WTC11 (cell line): Measurements from ENCODE around the gene TRIM44. TPM values are rescaled to one million over a fixed set of nuclear protein-coding genes. Genes with fewer than 3 reads are reported as not detected.

Experiments
- ATAC-seq: fragments of 200-7000 bp; cut with Tn5 transposase; 2 replicates; pipeline ENCODE4 v1.10.0; 2021; ENCODE audit warnings: mild to moderate bottlenecking, moderate library complexity
- CTCF ChIA-PET: fragments of 300-600 bp; sonication (Branson Sonifier 250); formaldehyde crosslinking; loops from one replicate; lab custom pipeline; 2021; ENCODE audit warnings: antibody characterized with exemption; lab: Charles Lee
- POLR2A ChIA-PET: fragments of 350-600 bp; sonication (Branson Sonifier 250); formaldehyde crosslinking; loops from one replicate; lab custom pipeline; 2021; ENCODE audit warnings: antibody characterized with exemption; lab: Charles Lee
- DNase-seq: peaks from one replicate; pipeline ENCODE4 v3.0.0; 2021; ENCODE audit warnings: low spot score
- H3K27ac Mint-ChIP-seq: 2 replicates; pipeline ENCODE4 v1.8.0; 2021; ENCODE audit warnings: mixed read lengths
- H3K27me3 Mint-ChIP-seq: 2 replicates; pipeline ENCODE4 v1.8.0; 2021; ENCODE audit warnings: low read depth, mild to moderate bottlenecking, moderate library complexity, mixed read lengths
- H3K36me3 Mint-ChIP-seq: 2 replicates; pipeline ENCODE4 v1.8.0; 2021; ENCODE audit warnings: mixed read lengths
- H3K4me1 Mint-ChIP-seq: 2 replicates; pipeline ENCODE4 v1.8.0; 2022; ENCODE audit warnings: mixed read lengths
- H3K4me3 Mint-ChIP-seq: 2 replicates; pipeline ENCODE4 v1.8.0; 2021; ENCODE audit warnings: mild to moderate bottlenecking, moderate library complexity, mixed read lengths
- H3K9me3 Mint-ChIP-seq: 2 replicates; pipeline ENCODE4 v1.8.0; 2021; ENCODE audit warnings: mixed read lengths
- AR ChIP-seq: fragments of 250-450 bp; sonication (Bioruptor Pico); IDR thresholded peaks from 2 replicates; pipeline ENCODE4 v1.9.0; 2021; ENCODE audit warnings: mild to moderate bottlenecking
- ATF2 ChIP-seq: sonication (generic); formaldehyde crosslinking; IDR thresholded peaks from 2 replicates; pipeline ENCODE4 v1.8.1; 2022; ENCODE audit warnings: low read depth, missing genetic modification reagents, borderline replicate concordance
- ATF3 ChIP-seq: sonication (generic); formaldehyde crosslinking; conservative IDR thresholded peaks from 2 replicates; pipeline ENCODE4 v1.8.1; 2022; ENCODE audit warnings: mild to moderate bottlenecking, missing genetic modification reagents
- CBFB ChIP-seq: sonication (generic); formaldehyde crosslinking; IDR thresholded peaks from 2 replicates; pipeline ENCODE4 v1.8.1; 2022; ENCODE audit warnings: mild to moderate bottlenecking, low read depth, missing genetic modification reagents
- CDX4 ChIP-seq: fragments of 250-450 bp; sonication (Bioruptor Pico); IDR thresholded peaks from 2 replicates; pipeline ENCODE4 v1.9.0; 2021; ENCODE audit warnings: moderate library complexity, mild to moderate bottlenecking, inconsistent platforms, borderline replicate concordance
- CTCF ChIP-seq: fragments of 200-600 bp; IDR thresholded peaks from 2 replicates; pipeline ENCODE4 v1.8.0; 2022; ENCODE audit warnings: antibody characterized with exemption
- FOXK1 ChIP-seq: sonication (generic); formaldehyde crosslinking; IDR thresholded peaks from 2 replicates; pipeline ENCODE4 v1.8.0; 2022; ENCODE audit warnings: mild to moderate bottlenecking, moderate library complexity, missing genetic modification reagents
- FOXP4 ChIP-seq: sonication (generic); formaldehyde crosslinking; IDR thresholded peaks from 2 replicates; pipeline ENCODE4 v1.8.0; 2022; ENCODE audit warnings: mild to moderate bottlenecking, missing genetic modification reagents
- GABPB1 ChIP-seq: sonication (generic); formaldehyde crosslinking; IDR thresholded peaks from 2 replicates; pipeline ENCODE4 v1.8.1; 2023; ENCODE audit warnings: mild to moderate bottlenecking, missing genetic modification reagents
- GTF2I ChIP-seq: fragments of 250-450 bp; sonication (Bioruptor Pico); conservative IDR thresholded peaks from 2 replicates; pipeline ENCODE4 v1.4.0; 2021; ENCODE audit warnings: mild to moderate bottlenecking
- JUN ChIP-seq: sonication (generic); formaldehyde crosslinking; IDR thresholded peaks from 2 replicates; pipeline ENCODE4 v1.8.0; 2023; ENCODE audit warnings: mild to moderate bottlenecking, missing genetic modification reagents
- TEAD1 ChIP-seq: sonication (generic); formaldehyde crosslinking; IDR thresholded peaks from 2 replicates; pipeline ENCODE4 v1.8.0; 2022; ENCODE audit warnings: mild to moderate bottlenecking, missing genetic modification reagents
- USF2 ChIP-seq: sonication (generic); formaldehyde crosslinking; IDR thresholded peaks from 2 replicates; pipeline ENCODE4 v1.8.1; 2023; ENCODE audit warnings: mild to moderate bottlenecking, missing genetic modification reagents, moderate library complexity
- ZBTB21 ChIP-seq: sonication (generic); formaldehyde crosslinking; IDR thresholded peaks from 2 replicates; pipeline ENCODE4 v1.8.1; 2023; ENCODE audit warnings: mild to moderate bottlenecking, missing genetic modification reagents, borderline replicate concordance
- ZBTB43 ChIP-seq: sonication (generic); formaldehyde crosslinking; IDR thresholded peaks from 2 replicates; pipeline ENCODE4 v1.8.1; 2023; ENCODE audit warnings: mild to moderate bottlenecking, missing genetic modification reagents
- ZNF121 ChIP-seq: sonication (generic); formaldehyde crosslinking; IDR thresholded peaks from 2 replicates; pipeline ENCODE4 v1.8.0; 2023; ENCODE audit warnings: missing genetic modification reagents
- ZNF219 ChIP-seq: sonication (generic); formaldehyde crosslinking; IDR thresholded peaks from 2 replicates; pipeline ENCODE4 v1.8.0; 2023; ENCODE audit warnings: missing genetic modification reagents, mild to moderate bottlenecking, borderline replicate concordance
- ZNF263 ChIP-seq: sonication (generic); formaldehyde crosslinking; IDR thresholded peaks from 2 replicates; pipeline ENCODE4 v1.8.1; 2022; ENCODE audit warnings: low read depth, mild to moderate bottlenecking, moderate library complexity, missing genetic modification reagents
- ZNF532 ChIP-seq: fragments of 250-450 bp; sonication (Bioruptor Pico); IDR thresholded peaks from 2 replicates; pipeline ENCODE4 v1.9.0; 2021; ENCODE audit warnings: mild to moderate bottlenecking, borderline replicate concordance
- total RNA-seq: library from RNA; stranded (reverse); gene quantifications from 3 replicates; pipeline ENCODE4 v1.2.3, GENCODE V29; 2021

Gene TRIM44
- total RNA-seq, 1 experiment from 2014 or later = 27.4 TPM

- TF ChIP-seq CTCF (no peak), GABPB1 (CRISPR knock-in tag) (no peak), ZNF121 (no peak), ATF3 (CRISPR knock-in tag) (no peak), JUN (CRISPR knock-in tag) (no peak), CBFB (no peak), ZNF219 (CRISPR knock-in tag) (no peak), ZNF532 (CRISPR knock-in tag) (no peak)
Observed at GRCh38 chr11:35803115-35803514, 140.5 kb downstream of the TRIM44 start (continued).

- no peak for ATAC-seq
- DNase-seq = no peak
- ChIA-PET POLR2A (no interaction called here), CTCF (interaction anchor here (1.2 to 5.4 kb wide), 2 partner anchors 17 kb away, joined by 6 to 59 read pairs; no protein-coding TSS in a partner anchor)
- peaks cover 4% of the 10 kb centered on the region for H3K36me3 Mint-ChIP-seq
- H3K4me1 Mint-ChIP-seq = no peaks in the 10 kb centered on the region
- peaks cover 5% of the 10 kb centered on the region for H3K9me3 Mint-ChIP-seq
- H3K27me3 Mint-ChIP-seq = no peaks in the 10 kb centered on the region
- no peak overlapping the region for H3K27ac Mint-ChIP-seq
- H3K4me3 Mint-ChIP-seq = no peak overlapping the region
- no peak for TF ChIP-seq ZBTB43 (CRISPR knock-in tag)
- TF ChIP-seq ZBTB21 (CRISPR knock-in tag) = no peak
- no peak for TF ChIP-seq USF2
- no peak for TF ChIP-seq FOXK1 (CRISPR knock-in tag)
- no peak for TF ChIP-seq ATF3 (CRISPR knock-in tag)
- TF ChIP-seq ZNF263 = no peak
- no peak for TF ChIP-seq TEAD1 (CRISPR knock-in tag)
- TF ChIP-seq FOXP4 (CRISPR knock-in tag) = no peak
- no peak for TF ChIP-seq ATF2 (CRISPR knock-in tag)
- no peak for TF ChIP-seq CDX4 (CRISPR knock-in tag)
- no peak for TF ChIP-seq GTF2I
- TF ChIP-seq AR (CRISPR knock-in tag) = no peak
Observed at GRCh38 chr11:35804451-35805040, 142.0 kb downstream of the TRIM44 start.
